PFSK-1 (cell line): Measurements from ENCODE around the gene NR2F1.

ENCODE experiments used
- FOXP2 ChIP-seq: optimal IDR thresholded peaks from 2 replicates; pipeline ENCODE3; 2011; ENCODE audit warnings: borderline replicate concordance, control low read depth, inconsistent platforms; ENCODE audit not compliant: insufficient read depth; ENCODE audit errors: extremely low read length, extremely low read depth
- POLR2AphosphoS5 ChIP-seq: IDR thresholded peaks from 2 replicates; pipeline ENCODE4 v1.6.1; 2012; ENCODE audit warnings: low read depth, mild to moderate bottlenecking, control low read depth, low read length, moderate library complexity
- REST ChIP-seq, 2 experiments: IDR thresholded peaks; 2 replicates each; pipeline versions ENCODE4 v1.6.1 to v1.8.0; 2011 to 2012; ENCODE audit warnings: low read depth in 2 of 2, low read length in 2 of 2, control low read depth in 1 of 2, inconsistent platforms in 1 of 2, mild to moderate bottlenecking in 1 of 2, moderate library complexity in 1 of 2; ENCODE audit not compliant: insufficient read depth in 1 of 2
- SIN3A ChIP-seq: IDR thresholded peaks from 2 replicates; pipeline ENCODE4 v1.6.1; 2012; ENCODE audit warnings: mild to moderate bottlenecking, low read length, moderate library complexity, borderline replicate concordance; ENCODE audit not compliant: insufficient read depth
- TAF1 ChIP-seq: IDR thresholded peaks from 2 replicates; pipeline ENCODE4 v1.6.1; 2012; ENCODE audit warnings: low read length, control low read depth, borderline replicate concordance; ENCODE audit not compliant: insufficient read depth

NR2F1 gene

GRCh38 chr5:93578813-93579691 lies 4.0 kb upstream of the NR2F1 start:
- TF ChIP-seq POLR2AphosphoS5 (no peak), REST (IDR thresholded peaks at IDR 0.05; ENCODE audit: insufficient read depth in 1 of 2, low read depth in 2 of 2, low read length in 2 of 2) (no peak)

- TF ChIP-seq TAF1 (no peak), POLR2AphosphoS5 (no peak), SIN3A (no peak), REST (IDR thresholded peaks at IDR 0.05; ENCODE audit: insufficient read depth in 1 of 2, low read depth in 2 of 2, low read length in 2 of 2) (no peak), FOXP2 (no peak)
Measured at GRCh38 chr5:93579692-93580062, 3.3 kb upstream of the NR2F1 start.

- TF ChIP-seq SIN3A (no peak), POLR2AphosphoS5 (no peak), REST (IDR thresholded peaks at IDR 0.05; ENCODE audit: insufficient read depth in 1 of 2, low read depth in 2 of 2, low read length in 2 of 2) (no peak), FOXP2 (no peak), TAF1 (no peak)
Measured at GRCh38 chr5:93580063-93580926, 2.7 kb upstream of the NR2F1 start.

DNA sequence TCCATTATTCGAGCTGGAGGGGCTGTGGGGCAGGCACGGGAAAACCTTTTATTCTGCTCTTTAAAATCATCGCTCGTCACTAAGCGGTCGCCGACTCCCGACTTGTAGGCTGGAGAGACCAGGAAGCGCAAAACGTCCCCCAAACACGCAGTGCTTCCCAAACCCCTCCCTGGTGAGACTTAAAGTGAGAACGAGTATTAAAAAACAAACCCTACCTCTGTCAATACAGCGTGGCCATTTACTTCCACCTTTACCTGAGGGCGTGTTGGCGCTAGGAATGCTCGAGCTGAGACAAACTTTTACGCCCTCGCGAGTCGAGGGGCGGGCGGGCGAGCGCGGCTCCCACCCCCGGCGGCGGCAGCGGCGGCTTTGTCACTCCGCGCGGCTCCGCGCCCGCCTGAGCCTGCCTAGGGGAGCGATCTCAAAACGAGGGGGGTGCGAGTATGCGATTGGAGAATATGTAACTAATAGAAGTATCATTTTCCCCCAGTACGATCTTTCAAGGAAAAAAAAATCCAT lies 2.0 kb upstream of the NR2F1 start, which contains the start of gene NR2F1-AS1:
NR2F1-AS1 (minus strand) TSS at position 293 of the 519 bp plus-strand sequence.
- no peak for TF ChIP-seq FOXP2
- no peak for TF ChIP-seq SIN3A
- TF ChIP-seq TAF1, result no peak
- TF ChIP-seq REST (IDR thresholded peaks at IDR 0.05; ENCODE audit: insufficient read depth in 1 of 2, low read depth in 2 of 2, low read length in 2 of 2), result no peak
- TF ChIP-seq POLR2AphosphoS5, result no peak
